22Rv1 (cell line): ENCODE measurements around the gene USP16.

Source experiments
- CTCF ChIP-seq: fragments of 450-650 bp; IDR thresholded peaks from 2 replicates; pipeline ENCODE4 v1.5.1; 2017; ENCODE audit warnings: mild to moderate bottlenecking
- ZFX ChIP-seq: fragments of 450-650 bp; IDR thresholded peaks from 2 replicates; pipeline ENCODE4 v1.6.1; 2017; ENCODE audit warnings: antibody characterized with exemption, borderline replicate concordance

- no peak for TF ChIP-seq CTCF
- no peak for TF ChIP-seq ZFX
These were observed 18.8 kb upstream of the USP16 start for GRCh38 chr21:29005696-29006095.
